ENCODE data around the gene FRY. TPM values are rescaled to one million over a fixed set of nuclear protein-coding genes. Genes with fewer than 3 reads are reported as not detected.

The FRY gene
- total RNA-seq, 4 donors from 2014 or later: 32.0 to 111 (median 63.8) TPM

GRCh38 chr13:32147193-32147592, 115.6 kb downstream of the FRY start:
- H3K27ac ChIP-seq: peak overlapping the region; percentile 69 to 79
- H3K27me3 ChIP-seq: no peaks in the 10 kb centered on the region
- H3K36me3 ChIP-seq: no peaks in the 10 kb centered on the region
- no peaks in the 10 kb centered on the region for H3K4me1 ChIP-seq
- no peak overlapping the region for H3K4me3 ChIP-seq
- no peak for DNase-seq
- H3K9me3 ChIP-seq: no peaks in the 10 kb centered on the region
- intact Hi-C loops (cut with DNase I; ENCODE audit: low total_unique reads): no loop called here
- no peak for TF ChIP-seq CTCF (IDR thresholded peaks at IDR 0.05)
- TF ChIP-seq POLR2A (IDR thresholded peaks at IDR 0.05): no peak

GRCh38 chr13:32147976-32148375, 116.4 kb downstream of the FRY start:
- Histone ChIP-seq H3K4me3 (no peak overlapping the region), H3K4me1 (no peaks in the 10 kb centered on the region), H3K27me3 (no peaks in the 10 kb centered on the region), H3K36me3 (no peaks in the 10 kb centered on the region), H3K9me3 (no peaks in the 10 kb centered on the region), H3K27ac (peak overlapping the region; percentile 69 to 79)
- DNase-seq: no peak
- TF ChIP-seq CTCF (IDR thresholded peaks at IDR 0.05) (no peak), POLR2A (IDR thresholded peaks at IDR 0.05) (no peak)
- intact Hi-C loops (cut with DNase I; ENCODE audit: low total_unique reads): no loop called here

GRCh38 chr13:32150239-32150638, 118.7 kb downstream of the FRY start:
- H3K4me1 ChIP-seq: no peaks in the 10 kb centered on the region
- H3K9me3 ChIP-seq: no peaks in the 10 kb centered on the region
- no peak for TF ChIP-seq POLR2A (IDR thresholded peaks at IDR 0.05)
- TF ChIP-seq CTCF (IDR thresholded peaks at IDR 0.05): no peak
- H3K27ac ChIP-seq: peak overlapping the region; percentile 71 to 76
- no peaks in the 10 kb centered on the region for H3K27me3 ChIP-seq
- H3K4me3 ChIP-seq: no peak overlapping the region
- intact Hi-C loops (cut with DNase I; ENCODE audit: low total_unique reads): no loop called here
- H3K36me3 ChIP-seq: no peaks in the 10 kb centered on the region
- peak; percentile 28 to 38 for DNase-seq

- Histone ChIP-seq H3K36me3 (no peaks in the 10 kb centered on the region), H3K4me1 (no peaks in the 10 kb centered on the region), H3K27me3 (no peaks in the 10 kb centered on the region), H3K9me3 (no peaks in the 10 kb centered on the region), H3K27ac (peak overlapping the region; percentile 71 to 76), H3K4me3 (no peak overlapping the region)
- DNase-seq: peak; percentile 72 to 89
- intact Hi-C loops (cut with DNase I; ENCODE audit: low total_unique reads): no loop called here
- TF ChIP-seq CTCF (IDR thresholded peaks at IDR 0.05): no peak
- no peak for TF ChIP-seq POLR2A (IDR thresholded peaks at IDR 0.05)
Measured at GRCh38 chr13:32150794-32151193, 119.2 kb downstream of the FRY start.

- no peaks in the 10 kb centered on the region for H3K4me1 ChIP-seq
- no peak for DNase-seq
- H3K4me3 ChIP-seq: no peak overlapping the region
- peak overlapping the region; percentile 71 to 76 for H3K27ac ChIP-seq
- intact Hi-C loops (cut with DNase I; ENCODE audit: low total_unique reads): no loop called here
- H3K27me3 ChIP-seq: no peaks in the 10 kb centered on the region
- no peaks in the 10 kb centered on the region for H3K9me3 ChIP-seq
- TF ChIP-seq CTCF (IDR thresholded peaks at IDR 0.05): no peak
- TF ChIP-seq POLR2A (IDR thresholded peaks at IDR 0.05): no peak
- H3K36me3 ChIP-seq: no peaks in the 10 kb centered on the region
Measured at GRCh38 chr13:32151240-32151639, 119.7 kb downstream of the FRY start.

Measured in uterus (tissue), 4 donors.